Spleen (tissue), 7 donors: ENCODE measurements around the gene CYP24A1.

Experiments used
- POLR2AphosphoS5 ChIP-seq, 3 donors: sonication (generic); formaldehyde crosslinking; IDR thresholded peaks; one replicate each; pipeline ENCODE4 v1.5.1; 2017; ENCODE audit warnings: antibody characterized with exemption in 3 of 3
- TF ChIP-seq, protein P1 (sequence below), 11 experiments: fragments of 200-600 bp in 7 of 11; fragments of 450-650 bp in 4 of 11; sonication (generic) in 4 of 11; IDR thresholded peaks in 8 of 11; conservative IDR thresholded peaks in 3 of 11; 1 replicate in 7 of 11; 2 replicates in 4 of 11; pipeline versions ENCODE4 v1.4.0 to v1.8.0; 2016 to 2021; ENCODE audit warnings: antibody characterized with exemption in 11 of 11, inconsistent platforms in 4 of 11, mild to moderate bottlenecking in 1 of 11
- donor health status: DM: no; HTN: no; CAD: no; lungs with moderate emphysema.
- donor health status: DM: no; HTN: no; CAD: no.
- donor health status: DM: no; HTN: no; CAD: no.

DNA sequence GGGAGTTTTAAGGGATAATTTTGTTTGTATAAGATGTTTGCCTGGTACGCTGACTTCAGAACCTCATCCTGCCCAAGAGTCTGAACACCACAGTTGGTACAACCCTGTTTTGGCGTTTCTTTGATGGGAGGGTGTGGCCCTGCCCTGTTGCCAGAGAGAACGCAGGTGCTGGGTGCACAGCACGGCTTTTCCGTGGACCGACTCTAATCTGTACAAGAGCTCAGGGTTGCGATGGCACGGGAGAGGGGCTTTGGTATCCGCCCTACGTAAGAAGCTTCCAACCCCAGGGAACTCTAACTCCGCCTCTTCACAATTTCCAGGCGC, 1.3 kb downstream of the CYP24A1 start:
- TF ChIP-seq, protein P1, sequence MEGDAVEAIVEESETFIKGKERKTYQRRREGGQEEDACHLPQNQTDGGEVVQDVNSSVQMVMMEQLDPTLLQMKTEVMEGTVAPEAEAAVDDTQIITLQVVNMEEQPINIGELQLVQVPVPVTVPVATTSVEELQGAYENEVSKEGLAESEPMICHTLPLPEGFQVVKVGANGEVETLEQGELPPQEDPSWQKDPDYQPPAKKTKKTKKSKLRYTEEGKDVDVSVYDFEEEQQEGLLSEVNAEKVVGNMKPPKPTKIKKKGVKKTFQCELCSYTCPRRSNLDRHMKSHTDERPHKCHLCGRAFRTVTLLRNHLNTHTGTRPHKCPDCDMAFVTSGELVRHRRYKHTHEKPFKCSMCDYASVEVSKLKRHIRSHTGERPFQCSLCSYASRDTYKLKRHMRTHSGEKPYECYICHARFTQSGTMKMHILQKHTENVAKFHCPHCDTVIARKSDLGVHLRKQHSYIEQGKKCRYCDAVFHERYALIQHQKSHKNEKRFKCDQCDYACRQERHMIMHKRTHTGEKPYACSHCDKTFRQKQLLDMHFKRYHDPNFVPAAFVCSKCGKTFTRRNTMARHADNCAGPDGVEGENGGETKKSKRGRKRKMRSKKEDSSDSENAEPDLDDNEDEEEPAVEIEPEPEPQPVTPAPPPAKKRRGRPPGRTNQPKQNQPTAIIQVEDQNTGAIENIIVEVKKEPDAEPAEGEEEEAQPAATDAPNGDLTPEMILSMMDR (IDR thresholded peaks at IDR 0.05 in 8 of 11, conservative IDR thresholded peaks at IDR 0.05 in 3 of 11), result no peak
- no peak for TF ChIP-seq POLR2AphosphoS5 (IDR thresholded peaks at IDR 0.05)
